Measurements from ENCODE around the gene SAFB2.

The SAFB2 gene

DNA sequence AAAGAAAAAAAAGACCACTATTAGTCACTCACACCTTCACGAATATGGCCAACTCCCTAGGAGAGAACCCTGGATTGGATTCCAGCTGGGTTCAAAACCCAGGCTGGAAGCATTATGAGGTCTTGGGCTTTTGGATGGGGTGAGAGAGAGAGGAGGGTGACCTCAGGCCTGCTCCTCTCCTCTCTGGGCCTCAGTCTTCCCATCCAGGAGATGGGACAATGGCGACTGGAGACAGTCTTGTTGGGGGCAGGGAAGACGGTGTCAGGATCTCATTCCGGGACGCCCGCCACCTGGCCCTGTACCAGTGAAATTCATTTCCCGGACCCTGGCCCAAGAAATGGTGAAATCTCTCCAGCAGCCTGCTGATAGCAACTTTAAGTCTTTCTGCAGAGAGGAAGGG is 81.1 kb downstream of the SAFB2 start:
- no peak for DNase-seq (ENCODE audit: low read depth)
- TF ChIP-seq, protein P1, sequence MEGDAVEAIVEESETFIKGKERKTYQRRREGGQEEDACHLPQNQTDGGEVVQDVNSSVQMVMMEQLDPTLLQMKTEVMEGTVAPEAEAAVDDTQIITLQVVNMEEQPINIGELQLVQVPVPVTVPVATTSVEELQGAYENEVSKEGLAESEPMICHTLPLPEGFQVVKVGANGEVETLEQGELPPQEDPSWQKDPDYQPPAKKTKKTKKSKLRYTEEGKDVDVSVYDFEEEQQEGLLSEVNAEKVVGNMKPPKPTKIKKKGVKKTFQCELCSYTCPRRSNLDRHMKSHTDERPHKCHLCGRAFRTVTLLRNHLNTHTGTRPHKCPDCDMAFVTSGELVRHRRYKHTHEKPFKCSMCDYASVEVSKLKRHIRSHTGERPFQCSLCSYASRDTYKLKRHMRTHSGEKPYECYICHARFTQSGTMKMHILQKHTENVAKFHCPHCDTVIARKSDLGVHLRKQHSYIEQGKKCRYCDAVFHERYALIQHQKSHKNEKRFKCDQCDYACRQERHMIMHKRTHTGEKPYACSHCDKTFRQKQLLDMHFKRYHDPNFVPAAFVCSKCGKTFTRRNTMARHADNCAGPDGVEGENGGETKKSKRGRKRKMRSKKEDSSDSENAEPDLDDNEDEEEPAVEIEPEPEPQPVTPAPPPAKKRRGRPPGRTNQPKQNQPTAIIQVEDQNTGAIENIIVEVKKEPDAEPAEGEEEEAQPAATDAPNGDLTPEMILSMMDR (conservative IDR thresholded peaks at IDR 0.05; ENCODE audit: low read depth, low read length) = no peak

DNA sequence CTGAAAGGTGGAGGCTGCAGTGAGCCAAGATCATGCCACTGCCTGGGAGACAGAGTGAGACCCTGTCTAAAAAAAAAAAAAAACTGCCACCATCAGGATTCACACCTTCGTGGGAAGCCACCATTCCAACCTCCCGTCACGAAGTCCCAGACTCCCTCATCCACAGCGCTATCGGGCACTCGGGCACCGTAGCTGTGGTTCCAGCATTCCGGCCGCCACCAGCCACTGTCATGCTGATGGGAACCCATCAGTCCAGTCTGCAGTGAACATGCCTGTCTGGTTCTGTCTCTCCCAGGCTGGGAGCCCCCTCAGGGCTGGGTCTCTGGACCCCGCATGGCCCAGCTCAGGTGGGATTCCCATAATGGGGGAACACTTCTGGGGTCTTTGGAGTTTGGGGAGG is 82.4 kb downstream of the SAFB2 start:
- no peak overlapping the region for H3K4me3 ChIP-seq (ENCODE audit: low read length)
- TF ChIP-seq, protein P1 (conservative IDR thresholded peaks at IDR 0.05; ENCODE audit: low read depth, low read length) = no peak
- no peak for DNase-seq (ENCODE audit: low read depth)

More for the DNA sequence above, 81.1 kb downstream of the SAFB2 start:
- H3K4me3 ChIP-seq (ENCODE audit: low read length) = no peak overlapping the region

DNA sequence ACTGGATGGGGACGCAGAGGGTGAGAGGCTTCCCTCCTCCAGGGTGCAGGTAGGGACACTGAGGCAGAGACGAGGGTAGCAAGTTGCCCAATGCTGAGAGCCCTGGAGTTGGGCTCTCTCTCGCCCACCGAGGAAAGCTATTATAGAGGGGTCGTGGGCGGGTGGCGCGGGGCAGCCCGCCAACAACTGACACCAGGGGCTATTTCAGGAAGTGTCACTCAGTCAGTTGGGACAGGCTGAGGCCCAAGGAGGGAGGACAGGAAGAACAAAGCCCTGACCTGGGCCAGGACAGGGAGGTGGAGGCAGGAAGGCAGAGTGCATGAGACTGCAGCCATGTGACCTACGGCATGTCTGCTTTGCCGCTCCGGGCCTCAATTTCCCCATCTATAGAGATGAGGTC is 84.7 kb downstream of the SAFB2 start:
- TF ChIP-seq, protein P1 (conservative IDR thresholded peaks at IDR 0.05; ENCODE audit: low read depth, low read length) = no peak
- no peak overlapping the region for H3K4me3 ChIP-seq (ENCODE audit: low read length)
- no peak for DNase-seq (ENCODE audit: low read depth)

All from retinal pigment epithelial cell (primary cell).